Retina (tissue), 1 donor: ENCODE data around the gene CCDC60.

ENCODE experiments used
- DNase-seq: peaks from one replicate; pipeline ENCODE4 v3.0.0-alpha.2; 2016

CCDC60 gene

DNA sequence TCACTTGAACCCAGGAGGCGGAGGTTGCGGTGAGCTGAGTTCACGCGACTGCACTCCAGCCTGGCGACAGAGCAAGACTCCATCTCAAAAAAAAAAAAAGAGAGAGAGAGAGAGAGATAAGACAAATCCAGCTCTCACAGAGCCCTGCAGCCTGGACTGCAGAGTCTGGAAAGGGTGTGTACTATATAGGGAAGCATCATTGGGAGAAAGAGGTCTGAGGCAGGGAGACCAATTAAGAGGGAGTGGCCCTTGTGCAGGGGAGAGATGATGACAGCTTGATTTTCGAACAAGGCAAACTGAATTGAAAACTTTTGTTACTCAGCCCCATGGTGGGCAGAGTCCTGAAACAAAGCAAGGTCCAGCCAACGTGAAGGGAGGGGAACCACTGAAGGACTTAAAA, 116.2 kb downstream of the CCDC60 start:
- DNase-seq = no peak

DNA sequence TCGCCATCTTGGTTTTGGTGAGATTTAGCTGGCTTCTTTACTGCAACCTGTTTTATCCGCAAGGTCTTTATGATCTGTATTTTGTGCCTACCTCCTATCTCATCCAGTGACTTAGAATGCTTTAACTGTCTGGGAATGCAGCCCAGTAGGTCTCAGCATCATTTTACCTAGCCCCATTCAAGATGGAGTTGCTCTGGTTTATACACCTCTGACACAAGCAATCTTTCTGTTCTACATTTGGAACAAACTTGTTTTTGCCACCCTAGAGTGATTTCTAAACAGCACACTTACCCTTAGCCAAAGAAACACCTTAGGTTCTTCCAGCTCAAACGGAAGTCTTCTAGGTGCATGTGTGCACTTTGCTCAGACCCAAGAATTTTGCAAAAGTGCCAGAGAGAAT, 122.3 kb downstream of the CCDC60 start:
- DNase-seq = no peak

DNA sequence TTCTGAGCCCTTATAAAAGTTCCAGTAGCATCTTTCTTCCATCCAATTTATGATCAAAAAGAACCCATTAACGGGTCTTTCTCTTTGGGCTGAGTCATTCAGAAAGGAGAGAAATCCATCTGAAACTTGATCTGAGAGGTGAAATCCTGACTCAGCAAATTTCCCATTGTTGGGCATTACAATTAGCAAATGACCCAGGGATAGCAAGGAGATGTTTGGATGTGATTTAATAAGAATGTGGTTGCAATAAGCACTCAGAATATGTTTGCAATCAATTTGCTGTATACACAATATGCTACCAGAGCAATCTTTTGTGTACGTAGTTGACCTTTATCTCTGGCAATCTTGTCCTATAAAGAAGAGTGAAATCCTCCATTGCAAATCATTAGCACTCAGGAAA, 122.7 kb downstream of the CCDC60 start:
- DNase-seq = no peak

GRCh38 chr12:119459481-119459880, 125.0 kb downstream of the CCDC60 start:
- DNase-seq = no peak

- no peak for DNase-seq
Measured at GRCh38 chr12:119460876-119461275, 126.3 kb downstream of the CCDC60 start.

- no peak for DNase-seq
Measured at GRCh38 chr12:119461636-119462214, 127.2 kb downstream of the CCDC60 start.

GRCh38 chr12:119463211-119463926, 128.8 kb downstream of the CCDC60 start:
- DNase-seq = no peak

DNA sequence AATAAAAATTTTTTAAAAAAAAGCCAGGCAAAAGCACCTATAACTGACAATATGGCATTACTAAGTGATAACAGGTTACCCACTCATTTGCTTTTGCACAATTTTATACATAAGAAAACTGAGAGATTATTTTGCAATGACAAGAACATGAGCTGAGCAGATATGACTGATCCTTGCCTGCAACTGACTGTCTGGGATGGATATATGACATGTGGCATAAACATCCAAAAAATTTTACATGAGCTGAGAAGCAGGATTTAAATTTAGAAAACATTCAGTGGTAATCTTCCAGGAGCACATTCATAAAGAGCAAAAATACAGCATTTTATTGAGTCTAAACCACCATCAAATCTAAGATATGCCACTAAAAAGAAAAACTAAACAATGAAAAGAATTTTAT, 133.8 kb downstream of the CCDC60 start:
- DNase-seq = no peak

DNA sequence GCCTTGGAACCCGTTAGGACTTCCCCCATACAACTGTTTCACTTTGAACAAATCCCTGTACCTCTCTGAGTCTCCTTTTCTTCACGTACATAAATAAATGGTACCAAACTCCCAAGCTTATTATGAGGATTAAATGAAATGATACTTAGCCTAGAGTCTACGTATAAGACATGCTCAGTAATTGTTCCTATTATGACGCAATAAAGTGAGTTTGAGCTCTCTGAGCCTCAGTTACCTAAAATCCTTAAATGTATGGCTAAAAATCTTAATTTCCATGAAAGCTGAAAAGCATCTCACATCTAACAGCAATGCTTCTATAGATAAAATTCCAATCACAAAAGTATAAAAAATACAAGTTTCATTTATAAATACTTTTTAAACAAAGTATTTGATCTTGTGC, 141.1 kb downstream of the CCDC60 start:
- no peak for DNase-seq

- no peak for DNase-seq
Measured at GRCh38 chr12:119476951-119477350, 142.4 kb downstream of the CCDC60 start.

GRCh38 chr12:119479121-119479561, 144.6 kb downstream of the CCDC60 start:
- no peak for DNase-seq

DNA sequence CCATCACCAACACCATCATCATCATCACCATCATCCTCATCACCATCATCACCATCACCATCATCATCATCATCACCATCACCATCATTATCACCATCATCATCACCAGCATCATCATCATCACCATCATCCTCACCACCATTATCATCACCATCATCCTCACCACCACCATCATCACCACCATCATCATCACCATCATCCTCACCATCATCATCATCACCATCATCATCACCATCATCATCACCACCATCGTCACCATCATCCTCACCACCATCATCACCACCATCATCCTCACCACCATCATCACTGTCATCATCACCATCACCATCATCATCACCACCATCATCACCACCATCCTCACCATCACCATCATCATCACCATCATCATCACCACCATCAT, 146.0 kb downstream of the CCDC60 start:
- DNase-seq = no peak

- no peak for DNase-seq
Measured at GRCh38 chr12:119486599-119487154, 152.1 kb downstream of the CCDC60 start.

GRCh38 chr12:119491814-119492213, 157.3 kb downstream of the CCDC60 start:
- DNase-seq = no peak

DNA sequence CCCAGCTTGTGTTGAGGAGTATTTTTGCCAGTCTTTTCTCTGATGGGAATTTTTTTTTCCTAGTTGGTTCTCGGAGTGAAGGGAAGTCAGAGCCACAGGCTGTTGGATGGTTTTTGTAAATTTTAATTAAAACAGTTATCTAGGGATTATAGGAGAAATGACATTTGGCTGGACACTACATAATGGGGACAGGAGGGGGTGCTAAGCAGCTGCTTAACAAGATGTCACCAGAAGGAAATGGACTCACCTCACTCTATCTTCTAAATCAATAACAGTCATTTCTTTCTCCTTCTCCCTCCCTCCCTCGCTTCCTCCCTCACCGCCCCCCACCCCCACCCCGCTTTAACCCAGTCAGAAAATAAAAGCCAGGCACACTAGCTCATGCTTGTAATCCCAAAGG, 165.7 kb downstream of the CCDC60 start:
- DNase-seq = no peak

DNA sequence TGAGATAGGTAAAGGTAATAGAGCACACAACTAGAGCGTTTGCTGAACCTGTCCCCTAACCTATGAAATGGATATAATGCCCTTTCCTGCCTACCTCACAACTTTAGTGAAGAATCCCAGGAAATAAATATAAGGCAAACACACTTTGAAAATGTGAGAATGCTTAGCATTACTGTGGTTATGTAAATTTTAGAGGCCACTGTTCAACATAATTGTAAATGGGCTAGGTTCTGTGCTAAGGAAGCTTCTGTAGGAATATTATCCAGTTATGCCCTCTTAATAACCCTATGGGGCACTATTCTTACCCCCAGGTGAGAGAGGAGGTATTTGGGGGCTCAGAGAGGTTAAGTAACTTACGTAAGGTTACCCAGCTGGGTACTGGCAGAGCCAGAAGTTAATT, 166.5 kb downstream of the CCDC60 start:
- no peak for DNase-seq

GRCh38 chr12:119505001-119505400, 170.5 kb downstream of the CCDC60 start:
- DNase-seq = no peak

GRCh38 chr12:119512772-119513497, 178.4 kb downstream of the CCDC60 start:
- DNase-seq = peak; percentile 21

- no peak for DNase-seq
Measured at GRCh38 chr12:119528241-119528640, 193.7 kb downstream of the CCDC60 start.

GRCh38 chr12:119540476-119540875, 205.9 kb downstream of the CCDC60 start:
- DNase-seq = no peak

DNA sequence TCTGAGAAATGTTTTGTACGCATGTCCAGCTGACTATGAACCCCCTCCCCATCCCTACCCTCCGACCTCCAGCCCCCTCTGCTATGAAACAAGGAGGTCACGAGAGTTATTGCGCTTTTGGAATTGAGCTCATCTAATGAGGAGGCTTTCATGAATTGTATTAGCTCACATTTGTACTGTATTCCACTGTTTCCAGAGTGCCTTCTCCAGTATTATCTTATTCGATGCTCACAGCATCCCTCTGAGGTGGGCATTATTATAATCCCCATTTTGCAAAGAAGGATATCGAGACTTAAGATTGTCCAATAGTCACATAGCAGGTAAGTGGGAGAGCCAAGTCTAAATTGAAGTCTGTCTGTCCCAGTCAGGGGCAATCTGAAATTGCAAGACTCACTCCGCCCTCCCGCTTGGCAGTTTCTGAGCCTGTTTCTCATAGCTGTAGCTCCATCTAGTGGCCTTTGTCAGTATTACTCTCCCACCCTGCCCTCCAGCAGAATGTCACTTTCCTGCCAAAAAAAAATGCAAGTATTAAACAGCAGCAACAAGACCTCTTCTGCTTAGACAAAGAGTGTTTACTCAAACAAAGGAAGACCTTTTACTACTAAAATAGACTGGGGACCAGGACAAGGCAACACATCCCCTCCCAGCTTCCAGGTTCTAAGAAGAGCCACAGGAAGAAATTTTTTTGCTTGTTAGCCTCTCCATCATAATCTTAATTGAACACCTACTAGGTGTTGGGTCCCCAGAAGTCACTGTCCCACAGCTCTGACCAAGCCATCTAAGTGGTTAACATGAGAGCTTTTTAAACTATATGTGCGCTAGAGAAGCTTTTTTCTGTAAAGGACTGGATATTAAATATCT, 210.5 kb downstream of the CCDC60 start:
- DNase-seq = peak; percentile 84

DNA sequence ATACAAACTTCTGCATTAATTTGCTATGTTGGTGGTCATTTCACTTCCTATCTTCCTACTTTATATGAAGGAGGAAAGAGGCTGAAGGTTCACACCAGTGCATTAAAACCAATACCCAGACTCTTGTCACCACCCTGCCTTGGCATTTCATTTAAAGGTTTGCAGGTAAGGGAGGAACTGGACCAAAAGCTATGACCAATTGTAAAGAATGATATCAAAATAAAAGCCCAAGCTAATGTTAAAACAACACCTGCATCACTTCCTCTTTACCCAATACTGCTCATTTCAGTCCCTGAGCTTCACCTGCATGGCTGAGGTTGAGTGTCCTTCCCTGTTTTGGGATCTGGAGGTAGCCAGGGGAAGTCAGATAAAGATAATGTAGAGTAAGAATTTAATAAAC, 211.8 kb downstream of the CCDC60 start:
- no peak for DNase-seq

GRCh38 chr12:119547001-119547400, 212.5 kb downstream of the CCDC60 start:
- no peak for DNase-seq
